Activated CD8-positive, alpha-beta memory T cell treated with anti-CD3 and anti-CD28 coated beads, Interleukin-2, amount 50 U/mL, for 24 hours (primary cell): ENCODE measurements around the gene HFE.

Experiments
- DNase-seq: peaks from one replicate; pipeline ENCODE4 v3.0.0-alpha.2; 2020; ENCODE audit errors: extremely low read depth

The HFE gene

DNA sequence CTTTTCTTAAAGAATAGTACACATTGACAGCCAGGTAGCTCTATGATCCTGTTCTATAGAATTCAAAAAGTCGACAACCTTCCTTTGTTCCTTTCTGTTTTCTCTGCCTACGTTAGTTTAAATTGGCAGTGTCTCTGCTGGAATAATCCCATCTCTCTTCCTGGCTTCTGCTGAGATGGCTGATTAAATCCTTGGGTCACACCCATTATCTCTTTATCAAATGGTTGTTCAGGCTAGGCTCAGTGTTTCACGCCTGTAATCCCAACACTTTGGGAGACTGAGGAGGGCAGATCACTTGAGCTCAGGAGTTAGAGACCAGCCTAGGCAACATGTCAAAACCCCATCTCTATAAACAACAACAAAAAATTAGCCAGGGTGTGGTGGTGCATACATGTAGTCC, 44.4 kb downstream of the HFE start:
- DNase-seq: no peak

- no peak for DNase-seq
Observed at GRCh38 chr6:26133730-26134129, 46.5 kb downstream of the HFE start.

- DNase-seq: no peak
Observed at GRCh38 chr6:26136321-26136720, 49.1 kb downstream of the HFE start.

- no peak for DNase-seq
Observed at GRCh38 chr6:26140254-26140966, 53.2 kb downstream of the HFE start.

- no peak for DNase-seq
Observed at GRCh38 chr6:26140967-26141294, 53.7 kb downstream of the HFE start.

GRCh38 chr6:26141378-26141904, 54.2 kb downstream of the HFE start:
- DNase-seq: no peak

DNA sequence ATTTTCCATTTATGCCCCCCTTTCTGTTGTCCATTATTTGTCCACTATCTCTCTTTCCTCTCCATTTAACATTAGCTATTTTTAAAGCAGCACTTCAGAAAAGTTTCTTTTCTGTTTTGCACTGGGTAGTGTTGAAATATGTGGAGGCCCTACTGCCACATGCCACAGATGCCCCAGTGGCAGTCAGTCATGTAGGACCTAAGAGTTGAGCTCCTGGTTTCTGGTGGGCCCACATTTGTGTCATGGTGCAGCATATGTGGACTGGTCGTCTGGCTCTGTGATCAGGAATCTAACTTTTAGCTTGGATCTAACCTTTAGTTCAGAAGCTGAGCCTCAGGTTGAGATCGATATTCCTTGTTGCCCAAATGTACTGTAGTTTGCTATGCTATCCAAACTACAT, 54.8 kb downstream of the HFE start:
- no peak for DNase-seq
